Adrenal gland (tissue), 12 donors: ENCODE results near the gene SHISA7. TPM values are rescaled to one million over a fixed set of nuclear protein-coding genes. Genes with fewer than 3 reads are reported as not detected.

Experiments used
- DNase-seq, 7 donors: peaks; one replicate each; pipeline ENCODE4 v3.0.0-alpha.2; 2019 to 2020
- H3K27ac ChIP-seq, 5 donors: fragments of 200-600 bp; sonication (generic) in 4 of 5; 1 replicate in 3 of 5; 2 replicates in 2 of 5; pipeline versions ENCODE4 v1.5.1 to v1.8.0; 2016 to 2020; ENCODE audit warnings: mild to moderate bottlenecking in 1 of 5
- H3K27me3 ChIP-seq: fragments of 200-600 bp; 2 replicates; pipeline ENCODE4 v1.8.0; 2021
- H3K36me3 ChIP-seq, 2 donors: fragments of 200-600 bp; replicated peaks in 1 of 2; 1 replicate in 1 of 2; 2 replicates in 1 of 2; pipeline versions ENCODE4 v1.5.1 to v1.8.0; 2018 to 2022
- H3K4me1 ChIP-seq, 2 donors: fragments of 200-600 bp; replicated peaks in 1 of 2; 1 replicate in 1 of 2; 2 replicates in 1 of 2; pipeline versions ENCODE4 v1.5.1 to v1.8.0; 2018 to 2021
- H3K4me3 ChIP-seq, 4 donors: fragments of 200-600 bp; sonication (generic) in 3 of 4; one replicate each; pipeline ENCODE4 v1.5.1; 2016 to 2018
- H3K9me3 ChIP-seq, 3 donors: fragments of 200-600 bp; sonication (generic) in 1 of 3; replicated peaks in 1 of 3; 1 replicate in 2 of 3; 2 replicates in 1 of 3; pipeline versions ENCODE4 v1.5.1 to v1.8.0; 2016 to 2021
- POLR2A ChIP-seq, 2 donors: fragments of 450-650 bp; IDR thresholded peaks; one replicate each; pipeline ENCODE4 v1.6.1; 2017; ENCODE audit warnings: antibody characterized with exemption in 2 of 2, mild to moderate bottlenecking in 2 of 2, moderate library complexity in 1 of 2
- WGBS, 4 donors: extraction: QIAGEN DNeasy Blood & Tissue Kit in 2 of 4; methylation state at CpG; one replicate each; pipeline versions ENCODE4 v1.1.5 to v1.1.7; 2013 to 2017; 5-methylcytosine and 5-hydroxymethylcytosine counted together
- intact Hi-C, 2 donors: fragments of 100-400 bp; cut with DNase I; formaldehyde crosslinking; loops; one replicate each; pipeline versions ENCODE4 v1.14.1 to v1.15.0; 2022 to 2023
- polyA plus RNA-seq, 3 donors: library from polyadenylated mRNA; stranded (reverse); fragments of 200-250 nt in 2 of 3; fragments of 350-450 nt in 1 of 3; fragmentation: Illumina TruSeq in 1 of 3; extraction: RNeasy Lipid Tissue Mini Kit (QIAGEN cat#74804) in 1 of 3; gene quantifications; one replicate each; pipeline ENCODE4 v1.2.3, GENCODE V29; 2013 to 2014
- total RNA-seq, 9 donors: library from RNA; depleted of rRNA in 4 of 9; stranded (reverse); fragments of >200 nt in 4 of 9; fragments of 120-200 nt in 1 of 9; fragmentation: NEBNext Ultra II Directional in 1 of 9; extraction: Animal tissue kit (Norgen Biotek cat#: 25700) in 1 of 9; gene quantifications; one replicate each; pipeline versions ENCODE4 v1.1.0 to v1.2.4, GENCODE V29; 2013 to 2023
- TF ChIP-seq, protein P1 (sequence below), 6 experiments: fragments of 450-650 bp in 4 of 6; fragments of 200-600 bp in 2 of 6; sonication (generic) in 1 of 6; IDR thresholded peaks; 1 replicate in 5 of 6; 2 replicates in 1 of 6; pipeline versions ENCODE4 v1.5.1 to v1.8.0; 2016 to 2021; ENCODE audit warnings: antibody characterized with exemption in 6 of 6, mild to moderate bottlenecking in 2 of 6, moderate library complexity in 1 of 6
- donor health status: healthy with polysubstance abuse.
- donor health status: Bipolar disorder and iron deficiency.
- donor health status: DM: yes; HTN: yes; CAD: no.
- donor health status: DM: no; HTN: no; CAD: no.
- donor health status: DM: no; HTN: no; CAD: no.
- donor health status: DM: yes; HTN: yes; CAD: no.

Gene SHISA7
- total and polyA plus RNA-seq, 12 donors, result 0.08 to 1.3 (median 0.44) TPM; not detected in 4

DNA sequence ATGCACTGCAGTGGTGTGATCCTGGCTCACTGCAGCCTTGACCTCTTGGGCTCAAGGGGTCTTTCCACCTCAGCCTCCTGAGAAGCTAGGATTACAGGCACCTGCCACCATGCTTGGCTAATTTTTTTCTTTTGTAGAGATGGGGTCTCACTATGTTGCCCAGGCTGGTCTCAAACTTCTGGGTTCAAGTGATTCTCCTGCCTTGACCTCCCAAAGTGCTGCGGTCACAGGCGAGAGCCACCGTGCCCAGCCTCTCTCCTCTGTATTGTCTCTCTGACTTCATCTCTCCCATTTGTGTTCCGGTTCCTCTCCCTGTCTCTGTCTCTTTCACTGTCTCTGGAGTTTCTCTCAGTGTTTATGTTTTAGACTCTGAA lies 23.1 kb upstream of the SHISA7 start:
- TF ChIP-seq, protein P1, sequence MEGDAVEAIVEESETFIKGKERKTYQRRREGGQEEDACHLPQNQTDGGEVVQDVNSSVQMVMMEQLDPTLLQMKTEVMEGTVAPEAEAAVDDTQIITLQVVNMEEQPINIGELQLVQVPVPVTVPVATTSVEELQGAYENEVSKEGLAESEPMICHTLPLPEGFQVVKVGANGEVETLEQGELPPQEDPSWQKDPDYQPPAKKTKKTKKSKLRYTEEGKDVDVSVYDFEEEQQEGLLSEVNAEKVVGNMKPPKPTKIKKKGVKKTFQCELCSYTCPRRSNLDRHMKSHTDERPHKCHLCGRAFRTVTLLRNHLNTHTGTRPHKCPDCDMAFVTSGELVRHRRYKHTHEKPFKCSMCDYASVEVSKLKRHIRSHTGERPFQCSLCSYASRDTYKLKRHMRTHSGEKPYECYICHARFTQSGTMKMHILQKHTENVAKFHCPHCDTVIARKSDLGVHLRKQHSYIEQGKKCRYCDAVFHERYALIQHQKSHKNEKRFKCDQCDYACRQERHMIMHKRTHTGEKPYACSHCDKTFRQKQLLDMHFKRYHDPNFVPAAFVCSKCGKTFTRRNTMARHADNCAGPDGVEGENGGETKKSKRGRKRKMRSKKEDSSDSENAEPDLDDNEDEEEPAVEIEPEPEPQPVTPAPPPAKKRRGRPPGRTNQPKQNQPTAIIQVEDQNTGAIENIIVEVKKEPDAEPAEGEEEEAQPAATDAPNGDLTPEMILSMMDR (IDR thresholded peaks at IDR 0.05), result no peak
- TF ChIP-seq POLR2A (IDR thresholded peaks at IDR 0.05), result no peak

DNA sequence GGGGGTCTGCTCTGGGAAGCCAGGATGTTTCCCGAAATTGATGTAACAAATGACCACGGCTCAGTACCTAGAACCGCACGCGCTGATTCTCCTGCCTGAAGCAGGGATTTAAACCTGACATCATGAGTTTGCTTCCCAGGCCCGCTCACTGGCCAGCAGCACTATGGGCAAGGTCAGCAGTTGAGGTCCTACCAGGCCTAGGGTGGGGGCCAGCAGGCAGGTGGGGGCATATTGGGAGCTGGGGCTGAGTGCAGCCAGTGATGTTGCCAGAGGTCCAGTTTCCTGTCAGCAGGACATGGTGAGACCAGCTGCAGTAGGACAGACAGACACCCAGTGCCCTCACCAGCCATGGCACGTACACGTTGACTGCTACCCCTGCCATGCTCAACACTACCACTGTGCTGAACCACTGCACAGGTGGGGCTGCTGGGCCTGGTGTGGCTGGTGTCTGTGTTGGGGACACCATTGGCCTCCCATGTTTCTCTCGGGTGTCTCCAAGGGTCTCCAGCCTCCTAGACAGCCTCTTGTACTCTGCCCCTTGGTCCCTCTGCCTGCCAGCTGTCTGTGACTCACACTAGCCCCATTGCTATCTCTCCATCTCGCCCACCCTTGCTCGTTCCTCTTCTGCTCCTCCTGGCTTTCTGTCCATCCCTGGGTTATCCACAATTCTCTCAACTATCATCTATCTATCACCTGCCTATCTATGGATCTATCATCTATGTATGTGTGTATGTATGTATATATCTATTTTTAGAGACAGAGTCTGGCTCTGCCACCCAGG lies 22.6 kb upstream of the SHISA7 start:
- Histone ChIP-seq H3K9me3 (no peaks in the 10 kb centered on the region), H3K27ac (no peak overlapping the region), H3K4me1 (peaks cover 7 to 15% of the 10 kb centered on the region in 2 donors), H3K4me3 (no peak overlapping the region), H3K36me3 (no peaks in the 10 kb centered on the region), H3K27me3 (no peaks in the 10 kb centered on the region)
- WGBS, 4 donors, result 67 to 89% (median 82%) methylated on average over 6 to 11 of the region's 11 CpGs
- no peak for TF ChIP-seq POLR2A (IDR thresholded peaks at IDR 0.05)
- TF ChIP-seq, protein P1 (IDR thresholded peaks at IDR 0.05), result no peak
- DNase-seq, result no peak
- intact Hi-C loops, result loop anchor here in 1 of 2 donors (2.0 kb wide), 1 partner anchor 37 kb away; no protein-coding TSS in a partner anchor

More for the DNA sequence above, 23.1 kb upstream of the SHISA7 start:
- Histone ChIP-seq H3K4me3 (no peak overlapping the region), H3K9me3 (no peaks in the 10 kb centered on the region), H3K4me1 (peaks cover 1 to 13% of the 10 kb centered on the region in 2 donors), H3K27me3 (no peaks in the 10 kb centered on the region), H3K27ac (no peak overlapping the region), H3K36me3 (no peaks in the 10 kb centered on the region)
- intact Hi-C loops, result loop anchor here in 1 of 2 donors (2.0 kb wide), 1 partner anchor 37 kb away; no protein-coding TSS in a partner anchor
- no peak for DNase-seq
- WGBS, 4 donors, result 86 to 93% (median 91%) methylated on average over 4 of the region's 4 CpGs

DNA sequence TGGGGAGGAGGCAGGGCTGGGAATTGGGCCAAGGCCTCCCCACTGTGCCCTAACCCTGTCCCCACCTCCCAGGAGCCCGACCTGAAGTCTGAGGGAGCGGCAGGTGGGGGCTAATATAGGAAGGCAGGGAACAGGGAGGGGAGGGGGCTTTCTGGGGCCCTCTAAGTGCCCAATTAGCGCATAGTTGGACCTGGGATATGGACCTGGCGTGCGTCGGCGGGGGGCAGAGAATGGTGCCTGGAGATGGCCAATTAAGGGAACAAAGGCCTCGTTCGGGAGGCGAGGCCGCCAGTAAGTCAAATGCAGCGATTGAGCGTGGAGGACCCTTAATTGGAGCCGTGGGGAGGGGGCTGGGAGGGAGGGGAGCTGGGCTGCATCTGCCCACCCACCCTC lies 21.6 kb upstream of the SHISA7 start, which contains the start of gene C19orf85:
C19orf85 (minus strand) TSS at position 90 of the 393 bp plus-strand sequence. CDS start 197 bp downstream, outside the sequence.
- Histone ChIP-seq H3K27me3 (no peaks in the 10 kb centered on the region), H3K4me1 (peaks cover 10 to 19% of the 10 kb centered on the region in 2 donors), H3K27ac (no peak within 1 kb of the TSS), H3K4me3 (no peak within 1 kb of the TSS), H3K36me3 (no peaks in the 10 kb centered on the region), H3K9me3 (no peaks in the 10 kb centered on the region)
- DNase-seq, result peak in 1 of 7 donors; percentile 21
- intact Hi-C loops, result loop anchor here in 1 of 2 donors (5.0 kb wide), 1 partner anchor 38 kb away; no protein-coding TSS in a partner anchor
- 69 to 76% (median 72%) methylated on average over 14 of the region's 14 CpGs for WGBS, 4 donors
- TF ChIP-seq POLR2A (IDR thresholded peaks at IDR 0.05), result no peak
- TF ChIP-seq, protein P1 (IDR thresholded peaks at IDR 0.05), result no peak

DNA sequence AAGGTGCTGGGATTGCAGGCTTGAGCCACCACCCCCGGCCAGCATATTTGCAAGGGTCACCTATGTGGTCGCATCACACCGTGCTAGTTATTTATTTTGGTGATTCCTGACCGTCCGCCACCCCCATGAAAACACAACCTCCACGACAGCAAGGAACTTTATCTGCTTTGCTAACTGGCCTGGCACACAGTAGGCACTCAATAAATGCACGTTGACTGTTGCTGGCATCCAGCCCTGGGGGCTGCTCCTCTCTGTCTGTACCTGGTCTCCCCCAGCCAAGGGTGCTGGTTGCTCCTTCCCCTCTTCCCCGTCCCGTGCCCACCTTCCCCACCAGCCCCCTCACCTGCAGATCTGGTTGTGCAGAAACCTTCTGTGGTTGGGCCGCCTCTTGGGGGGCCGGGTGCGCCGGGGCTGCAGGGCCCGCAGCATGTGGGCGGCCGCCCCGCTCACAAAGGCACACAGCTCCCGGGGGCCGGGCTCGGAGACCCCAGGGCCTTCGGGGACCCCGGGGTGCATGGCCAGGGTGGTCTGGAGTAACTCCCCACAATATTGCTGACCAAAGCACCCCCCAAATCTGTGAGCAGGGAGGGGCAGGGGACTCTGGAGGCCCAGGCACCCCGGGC lies 21.1 kb upstream of the SHISA7 start:
- Histone ChIP-seq H3K4me1 (peaks cover 10 to 19% of the 10 kb centered on the region in 2 donors), H3K27ac (no peak overlapping the region), H3K36me3 (no peaks in the 10 kb centered on the region), H3K9me3 (no peaks in the 10 kb centered on the region), H3K4me3 (no peak overlapping the region), H3K27me3 (no peaks in the 10 kb centered on the region)
- WGBS, 4 donors, result 65 to 74% (median 72%) methylated on average over 9 to 23 of the region's 23 CpGs
- peak in 1 of 7 donors; percentile 25 for DNase-seq
- intact Hi-C loops, result loop anchor here in 1 of 2 donors (5.0 kb wide), 1 partner anchor 38 kb away; no protein-coding TSS in a partner anchor
- TF ChIP-seq POLR2A (IDR thresholded peaks at IDR 0.05), result no peak
- TF ChIP-seq, protein P1 (IDR thresholded peaks at IDR 0.05), result no peak
